OCI-LY7 (cell line): ENCODE data around the gene NAV1.

Source experiments
- CTCF ChIP-seq: fragments of 200-600 bp; sonication (generic); conservative IDR thresholded peaks from 2 replicates; pipeline ENCODE4 v1.5.1; 2014; ENCODE audit warnings: mild to moderate bottlenecking, antibody characterized with exemption, low read length, moderate library complexity, mixed read lengths
- EZH2phosphoT487 ChIP-seq: fragments of 200-600 bp; sonication (generic); IDR thresholded peaks from 2 replicates; pipeline ENCODE4 v1.6.1; 2018; ENCODE audit warnings: low read depth, borderline replicate concordance, mild to moderate bottlenecking, mixed run types, antibody characterized with exemption, low read length, moderate library complexity, mixed read lengths

GRCh38 chr1:201542309-201543035 is 3.5 kb downstream of the NAV1 start:
- no peak for TF ChIP-seq EZH2phosphoT487
- TF ChIP-seq CTCF, result no peak
